HepG2 (cell line): ENCODE results near the gene SCAPER. TPM values are rescaled to one million over a fixed set of nuclear protein-coding genes. Genes with fewer than 3 reads are reported as not detected.

Experiments
- ATAC-seq: fragments of 200-7000 bp; cut with Tn5 transposase; 3 replicates; pipeline ENCODE4 v1.9.1; 2020; ENCODE audit warnings: mild to moderate bottlenecking, moderate library complexity
- BruUV-seq: library from RNA; stranded (reverse); fragments of 400-500 nt; replicated peaks from 2 replicates; lab custom pipeline; 2021; lab: Mats Ljungman, UMichigan
- CTCF ChIA-PET: fragments of 300-600 bp; formaldehyde crosslinking; extraction: SDS; loops from one replicate; lab custom pipeline; 2021; ENCODE audit warnings: low total read pairs, inconsistent platforms, low intra/inter-chr PET ratio; lab: Yijun Ruan, JAX
- POLR2A ChIA-PET: fragments of 350-600 bp; sonication (Branson Sonifier 250); formaldehyde crosslinking; loops from one replicate; lab custom pipeline; 2020; ENCODE audit warnings: antibody characterized with exemption, inconsistent platforms; lab: Yijun Ruan, JAX
- DNase-seq: peaks from one replicate; pipeline ENCODE4 v3.0.0-alpha.2; 2015; ENCODE audit warnings: low spot score
- FAIRE-seq: peaks from 3 replicates; lab custom pipeline; 2011; peaks lifted over from hg19 to GRCh38; lab: Jason Lieb, UNC
- H2AFZ ChIP-seq: one replicate; pipeline ENCODE4 v1.6.1; 2011; ENCODE audit warnings: low read length, inconsistent platforms
- H3K27ac ChIP-seq: fragments of 300-600 bp; 3 replicates; pipeline ENCODE4 v1.8.0; 2011; ENCODE audit warnings: mixed run types, mild to moderate bottlenecking, mixed read lengths, low read length, inconsistent platforms; ENCODE audit not compliant: insufficient read depth; ENCODE audit errors: extremely low read length
- H3K27me3 ChIP-seq, 2 experiments: fragments of 200-600 bp in 1 of 2; 2 replicates in 1 of 2; 3 replicates in 1 of 2; pipeline versions ENCODE4 v1.6.0 to v1.8.0; 2011; ENCODE audit warnings: low read length in 2 of 2, mild to moderate bottlenecking in 2 of 2, moderate library complexity in 2 of 2, inconsistent platforms in 1 of 2; ENCODE audit not compliant: insufficient read depth in 2 of 2, control insufficient read depth in 1 of 2
- H3K36me3 ChIP-seq, 2 experiments: fragments of 200-600 bp in 1 of 2; replicated peaks in 1 of 2; 2 replicates in 1 of 2; 3 replicates in 1 of 2; pipeline versions ENCODE4 v1.5.1 to v1.8.0; 2011; ENCODE audit warnings: low read length in 2 of 2, inconsistent platforms in 1 of 2; ENCODE audit not compliant: insufficient read depth in 2 of 2, control insufficient read depth in 1 of 2
- H3K4me1 ChIP-seq: 2 replicates; pipeline ENCODE4 v1.5.1; 2012; ENCODE audit warnings: low read length, inconsistent platforms; ENCODE audit not compliant: insufficient read depth
- H3K4me2 ChIP-seq: 2 replicates; pipeline ENCODE4 v1.6.0; 2011; ENCODE audit warnings: low read depth, low read length, inconsistent platforms
- H3K4me3 ChIP-seq, 3 experiments: fragments of 200-600 bp in 1 of 3; sonication (generic), shearing (Covaris generic) in 1 of 3; replicated peaks in 1 of 3; 2 replicates each; pipeline ENCODE4 v1.5.1; 2011 to 2016; ENCODE audit warnings: low read length in 3 of 3, inconsistent platforms in 2 of 3, low read depth in 2 of 3, mild to moderate bottlenecking in 2 of 3, control low read depth in 1 of 3, mixed read lengths in 1 of 3; ENCODE audit not compliant: insufficient read depth in 1 of 3
- H3K79me2 ChIP-seq: one replicate; pipeline ENCODE4 v1.6.1; 2011; ENCODE audit warnings: low read length, inconsistent platforms; ENCODE audit not compliant: insufficient read depth
- H3K9ac ChIP-seq: 2 replicates; pipeline ENCODE4 v1.6.0; 2011; ENCODE audit warnings: mild to moderate bottlenecking, low read depth, low read length, inconsistent platforms; ENCODE audit not compliant: insufficient read depth
- H3K9me3 ChIP-seq: 2 replicates; pipeline ENCODE4 v1.5.1; 2012; ENCODE audit warnings: mild to moderate bottlenecking, low read length
- H4K20me1 ChIP-seq: 2 replicates; pipeline ENCODE4 v1.6.0; 2011; ENCODE audit warnings: inconsistent platforms, mild to moderate bottlenecking, low read length, moderate library complexity; ENCODE audit not compliant: insufficient read depth
- DZIP1 ChIP-seq: sonication (generic); formaldehyde crosslinking; IDR thresholded peaks from 2 replicates; pipeline ENCODE4 v1.5.0; 2020; ENCODE audit warnings: mild to moderate bottlenecking, missing genetic modification reagents
- JUND ChIP-seq: sonication (generic); formaldehyde crosslinking; IDR thresholded peaks from 2 replicates; pipeline ENCODE4 v1.8.0; 2022; ENCODE audit warnings: mild to moderate bottlenecking, missing genetic modification reagents
- KLF15 ChIP-seq: sonication (generic); formaldehyde crosslinking; IDR thresholded peaks from 2 replicates; pipeline ENCODE4 v1.8.1; 2023; ENCODE audit warnings: borderline replicate concordance, mild to moderate bottlenecking, inconsistent platforms, missing genetic modification reagents, mixed read lengths
- KLF9 ChIP-seq: IDR thresholded peaks from 2 replicates; pipeline ENCODE4 v1.6.1; 2016; ENCODE audit warnings: low read depth
- MTA1 ChIP-seq: sonication (generic); formaldehyde crosslinking; IDR thresholded peaks from 2 replicates; pipeline ENCODE4 v1.4.0; 2020; ENCODE audit warnings: missing genetic modification reagents, mild to moderate bottlenecking, borderline replicate concordance
- NFIB ChIP-seq: sonication (generic); formaldehyde crosslinking; IDR thresholded peaks from 2 replicates; pipeline ENCODE4 v1.9.0; 2021; ENCODE audit warnings: missing genetic modification reagents, mild to moderate bottlenecking, borderline replicate concordance
- PBX2 ChIP-seq: IDR thresholded peaks from 2 replicates; pipeline ENCODE4 v1.6.1; 2016; ENCODE audit warnings: control low read depth
- RAD21 ChIP-seq: fragments of 450-650 bp; formaldehyde crosslinking; IDR thresholded peaks from 2 replicates; pipeline ENCODE4 v1.5.0; 2020; ENCODE audit warnings: mild to moderate bottlenecking
- SMC3 ChIP-seq: IDR thresholded peaks from 2 replicates; pipeline ENCODE4 v1.6.1; 2011; ENCODE audit warnings: low read length, improper control_type of control experiment
- ZBTB25 ChIP-seq: IDR thresholded peaks from 2 replicates; pipeline ENCODE4 v1.6.1; 2018; ENCODE audit warnings: missing genetic modification reagents
- ZC3H13 ChIP-seq: sonication (generic); formaldehyde crosslinking; IDR thresholded peaks from 2 replicates; pipeline ENCODE4 v1.8.1; 2023; ENCODE audit warnings: mild to moderate bottlenecking, missing genetic modification reagents, moderate library complexity
- ZNF124 ChIP-seq: sonication (generic); formaldehyde crosslinking; IDR thresholded peaks from 2 replicates; pipeline ENCODE4 v1.4.0; 2020; ENCODE audit warnings: missing genetic modification reagents
- ZNF333 ChIP-seq: sonication (generic); formaldehyde crosslinking; IDR thresholded peaks from 2 replicates; pipeline ENCODE4 v1.4.0; 2020; ENCODE audit warnings: mild to moderate bottlenecking, missing genetic modification reagents, borderline replicate concordance
- ZNF709 ChIP-seq: sonication (generic); formaldehyde crosslinking; IDR thresholded peaks from 2 replicates; pipeline ENCODE4 v1.5.0; 2020; ENCODE audit warnings: mild to moderate bottlenecking, missing genetic modification reagents
- WGBS: methylation state at CpG from one replicate; pipeline ENCODE4 v1.1.6; 2017; ENCODE audit warnings: low lambda C conversion rate; 5-methylcytosine and 5-hydroxymethylcytosine counted together
- in situ Hi-C: cut with HindIII; loops from 2 replicates; pipeline ENCODE4 v1.10.0; 2017; ENCODE audit warnings: low pct_unique_long_range_greater_than_20kb; ENCODE audit not compliant: extremely low pct_ligation_motif_present
- intact Hi-C: fragments of 100-400 bp; cut with micrococcal nuclease; formaldehyde crosslinking; loops from one replicate; pipeline ENCODE4 v1.10.0; 2022; ENCODE audit not compliant: unreplicated experiment
- polyA plus RNA-seq, 8 experiments: library from polyadenylated mRNA; depleted of rRNA in 3 of 8; stranded (reverse) in 7 of 8; unstranded in 1 of 8; fragments of >200 nt; fragmentation: Illumina TruSeq in 4 of 8; extraction: Trizol in 4 of 8; gene quantifications; 2 replicates each; pipeline versions ENCODE4 v1.2.1 to v1.2.3, GENCODE V29; 2011 to 2016; ENCODE audit warnings: low read depth in 4 of 8, missing spikeins in 1 of 8, mixed read lengths in 1 of 8; ENCODE audit not compliant: insufficient read depth in 1 of 8
- total RNA-seq, 5 experiments: library from RNA; depleted of rRNA; stranded (reverse); fragments of >200 nt; fragmentation: Illumina TruSeq; extraction: Trizol; gene quantifications; 2 replicates each; pipeline ENCODE4 v1.2.3, GENCODE V29; 2016; ENCODE audit warnings: low read depth in 1 of 5

SCAPER gene
- total and polyA plus RNA-seq, 2 of the 13 experiments (the other 11 are each of a cell fraction or from before 2014, with no cell fraction given) = 4.3 to 10.5 TPM

- in situ Hi-C loops = no loop called here
- H3K36me3 ChIP-seq = peaks cover 2 to 14% of the 10 kb centered on the region in 2 experiments; a peak in 4 of 5 replicates
- intact Hi-C loops = no loop called here
- peaks cover 14% of the 10 kb centered on the region for H3K4me1 ChIP-seq
- no peaks in the 10 kb centered on the region for H4K20me1 ChIP-seq
- no peaks in the 10 kb centered on the region for H3K9me3 ChIP-seq
- peak overlapping the region; percentile 78 for H3K4me2 ChIP-seq
- H3K9ac ChIP-seq = peak overlapping the region; percentile 77
- peak; percentile 61 for DNase-seq
- peak overlapping the region; percentile 67 to 76 (median 72) for H3K4me3 ChIP-seq
- no peak overlapping the region for H2AFZ ChIP-seq
- POLR2A ChIA-PET = interaction anchor here (0.7 to 3.0 kb wide), 6 partner anchors 9 to 150 kb away, joined by 3 to 91 read pairs (median 5); partner anchors contain the start of genes ETFA and ISL2
- peak; percentile 66 for FAIRE-seq
- BruUV-seq = TSS peak; percentile 53
- H3K27ac ChIP-seq = peak overlapping the region; percentile 67
- no peaks in the 10 kb centered on the region for H3K79me2 ChIP-seq
- ATAC-seq = peak; percentile 86
- CTCF ChIA-PET = no interaction called here
- no peaks in the 10 kb centered on the region for H3K27me3 ChIP-seq
- 2% methylated on average over 8 of the region's 65 CpGs for WGBS
- TF ChIP-seq MTA1 (CRISPR knock-in tag) (peak; percentile 27; the same call in 1 of the 2 replicates), DZIP1 (CRISPR knock-in tag) (no peak), PBX2 (CRISPR knock-in tag) (no peak), ZNF709 (CRISPR knock-in tag) (no peak; the same call in 1 of the 2 replicates), RAD21 (CRISPR knock-in tag) (0 out of 2 replicates have a peak, but pooled peaks have one; percentile 9), ZNF124 (CRISPR knock-in tag) (no peak), NFIB (CRISPR knock-in tag) (no peak), SMC3 (no peak), JUND (CRISPR knock-in tag) (no peak), ZBTB25 (CRISPR knock-in tag) (no peak), ZNF333 (peak; percentile 37; the same call in 1 of the 2 replicates), KLF9 (CRISPR knock-in tag) (no peak), KLF15 (CRISPR knock-in tag) (no peak), ZC3H13 (peak; percentile 35; the same call in 1 of the 2 replicates)
These were observed 559.1 kb downstream of the SCAPER start for GRCh38 chr15:76345880-76346668.
